Measurements from ENCODE around the gene RALGAPB. TPM values are rescaled to one million over a fixed set of nuclear protein-coding genes. Genes with fewer than 3 reads are reported as not detected.
A peak's percentile ranks its signal among the peaks of the same experiment; 100 is the strongest.
"Not testable (repeated sequence)": the region's sequence is repeated elsewhere in the genome, so short reads cannot be mapped to it uniquely, and the experiment has no call there.

The RALGAPB gene
- polyA plus RNA-seq, 1 donor (not counting 4 experiments of a cell fraction or from before 2014, with no cell fraction given) = 23.8 TPM

- Histone ChIP-seq H3K4me1 (ENCODE audit: control insufficient read depth, extremely low read depth, insufficient read depth, low read length) (peaks cover 25% of the 10 kb centered on the region), H3K9me1 (ENCODE audit: control insufficient read depth, extremely low read depth, insufficient read depth, low read length) (peaks cover 10% of the 10 kb centered on the region), H3K4me2 (ENCODE audit: control insufficient read depth, extremely low read depth, insufficient read depth, low read depth, low read length) (no peak overlapping the region), H3K4me3 (ENCODE audit: control insufficient read depth in 2 of 3, extremely low read depth in 1 of 3, insufficient read depth in 2 of 3, low read depth in 1 of 3, low read length in 3 of 3) (no peak overlapping the region), H3K27ac (ENCODE audit: control insufficient read depth, insufficient read depth, low read length) (no peak overlapping the region), H3K9me3 (ENCODE audit: control insufficient read depth, low read depth, low read length) (no peaks in the 10 kb centered on the region), H2AFZ (ENCODE audit: control insufficient read depth, low read length) (no peak overlapping the region), H3K27me3 (ENCODE audit: control insufficient read depth, extremely low read depth, insufficient read depth, low read length) (no peaks in the 10 kb centered on the region), H3K36me3 (ENCODE audit: control insufficient read depth in 2 of 2, extremely low read depth in 1 of 2, insufficient read depth in 2 of 2, low read length in 2 of 2) (peaks cover 52 to 68% of the 10 kb centered on the region in 2 experiments), H3K9ac (ENCODE audit: control insufficient read depth, extremely low read depth, insufficient read depth, low read length) (no peak overlapping the region), H4K20me1 (ENCODE audit: control insufficient read depth, extremely low read depth, insufficient read depth, low read length) (peaks cover 56% of the 10 kb centered on the region), H3K79me2 (ENCODE audit: control insufficient read depth, insufficient read depth, low read length) (peaks cover 78% of the 10 kb centered on the region)
- TF ChIP-seq EZH2 (IDR thresholded peaks at IDR 0.05; ENCODE audit: low read length) = no peak
- no peak for TF ChIP-seq CTCF (optimal IDR thresholded peaks at IDR 0.05 in 1 of 3, IDR thresholded peaks at IDR 0.05 in 1 of 3, conservative IDR thresholded peaks at IDR 0.05 in 1 of 3; ENCODE audit: extremely low read depth in 1 of 3, insufficient read depth in 2 of 3, low read length in 3 of 3)
- DNase-seq (ENCODE audit: low read depth, low spot score) (no peak), FAIRE-seq (no peak)
- dilution Hi-C loops (cut with MboI; ENCODE audit: extremely low pct_ligation_motif_present, low sequenced_read_pairs) = no loop called here
These were observed 40.4 kb upstream of the RALGAPB start for GRCh38 chr20:38432292-38432691.

GRCh38 chr20:38432870-38433269 is 39.8 kb upstream of the RALGAPB start:
- H3K27me3 ChIP-seq (ENCODE audit: control insufficient read depth, extremely low read depth, insufficient read depth, low read length); H3K4me3 ChIP-seq (ENCODE audit: control insufficient read depth in 2 of 3, extremely low read depth in 1 of 3, insufficient read depth in 2 of 3, low read depth in 1 of 3, low read length in 3 of 3); H3K9me3 ChIP-seq (ENCODE audit: control insufficient read depth, low read depth, low read length); H3K9me1 ChIP-seq (ENCODE audit: control insufficient read depth, extremely low read depth, insufficient read depth, low read length); dilution Hi-C loops (cut with MboI; ENCODE audit: extremely low pct_ligation_motif_present, low sequenced_read_pairs); H3K27ac ChIP-seq (ENCODE audit: control insufficient read depth, insufficient read depth, low read length); DNase-seq (ENCODE audit: low read depth, low spot score); FAIRE-seq; H3K9ac ChIP-seq (ENCODE audit: control insufficient read depth, extremely low read depth, insufficient read depth, low read length); H2AFZ ChIP-seq (ENCODE audit: control insufficient read depth, low read length): not testable (repeated sequence)
- Histone ChIP-seq H4K20me1 (ENCODE audit: control insufficient read depth, extremely low read depth, insufficient read depth, low read length) (peaks cover 50% of the 10 kb centered on the region), H3K4me2 (ENCODE audit: control insufficient read depth, extremely low read depth, insufficient read depth, low read depth, low read length) (peak overlapping the region; percentile 84), H3K79me2 (ENCODE audit: control insufficient read depth, insufficient read depth, low read length) (peaks cover 72% of the 10 kb centered on the region), H3K36me3 (ENCODE audit: control insufficient read depth in 2 of 2, extremely low read depth in 1 of 2, insufficient read depth in 2 of 2, low read length in 2 of 2) (peaks cover 48 to 62% of the 10 kb centered on the region in 2 experiments), H3K4me1 (ENCODE audit: control insufficient read depth, extremely low read depth, insufficient read depth, low read length) (peaks cover 25% of the 10 kb centered on the region)

All from keratinocyte (primary cell).